GM12891 (cell line): ENCODE measurements around the gene TRIM9.

Source experiments
- POLR2A ChIP-seq: IDR thresholded peaks from 2 replicates; pipeline ENCODE4 v1.6.1; 2011; ENCODE audit warnings: low read depth, low read length, control low read depth
- POLR2AphosphoS5 ChIP-seq: IDR thresholded peaks from 2 replicates; pipeline ENCODE4 v1.6.1; 2011; ENCODE audit warnings: low read depth, low read length, control low read depth
- SPI1 ChIP-seq: IDR thresholded peaks from 2 replicates; pipeline ENCODE4 v1.6.1; 2011; ENCODE audit warnings: low read depth, low read length, control low read depth
- TAF1 ChIP-seq: IDR thresholded peaks from 2 replicates; pipeline ENCODE4 v1.6.1; 2011; ENCODE audit warnings: low read depth, low read length, control low read depth

GRCh38 chr14:50941151-50941550 is 153.8 kb downstream of the TRIM9 start:
- TF ChIP-seq POLR2A (no peak), TAF1 (no peak), POLR2AphosphoS5 (no peak), SPI1 (no peak)
